B cell (primary cell): Measurements from ENCODE around the gene DUT.

Experiments
- EZH2 ChIP-seq: IDR thresholded peaks from 2 replicates; pipeline ENCODE4 v1.6.1; 2012; ENCODE audit warnings: borderline replicate concordance, low read depth, mild to moderate bottlenecking, moderate library complexity, low read length; ENCODE audit not compliant: insufficient read depth, poor library complexity, severe bottlenecking
- TF ChIP-seq, protein P1 (sequence below): fragments of 200-600 bp; IDR thresholded peaks from one replicate; pipeline ENCODE4 v1.8.0; 2022; ENCODE audit warnings: antibody characterized with exemption, mild to moderate bottlenecking

DNA sequence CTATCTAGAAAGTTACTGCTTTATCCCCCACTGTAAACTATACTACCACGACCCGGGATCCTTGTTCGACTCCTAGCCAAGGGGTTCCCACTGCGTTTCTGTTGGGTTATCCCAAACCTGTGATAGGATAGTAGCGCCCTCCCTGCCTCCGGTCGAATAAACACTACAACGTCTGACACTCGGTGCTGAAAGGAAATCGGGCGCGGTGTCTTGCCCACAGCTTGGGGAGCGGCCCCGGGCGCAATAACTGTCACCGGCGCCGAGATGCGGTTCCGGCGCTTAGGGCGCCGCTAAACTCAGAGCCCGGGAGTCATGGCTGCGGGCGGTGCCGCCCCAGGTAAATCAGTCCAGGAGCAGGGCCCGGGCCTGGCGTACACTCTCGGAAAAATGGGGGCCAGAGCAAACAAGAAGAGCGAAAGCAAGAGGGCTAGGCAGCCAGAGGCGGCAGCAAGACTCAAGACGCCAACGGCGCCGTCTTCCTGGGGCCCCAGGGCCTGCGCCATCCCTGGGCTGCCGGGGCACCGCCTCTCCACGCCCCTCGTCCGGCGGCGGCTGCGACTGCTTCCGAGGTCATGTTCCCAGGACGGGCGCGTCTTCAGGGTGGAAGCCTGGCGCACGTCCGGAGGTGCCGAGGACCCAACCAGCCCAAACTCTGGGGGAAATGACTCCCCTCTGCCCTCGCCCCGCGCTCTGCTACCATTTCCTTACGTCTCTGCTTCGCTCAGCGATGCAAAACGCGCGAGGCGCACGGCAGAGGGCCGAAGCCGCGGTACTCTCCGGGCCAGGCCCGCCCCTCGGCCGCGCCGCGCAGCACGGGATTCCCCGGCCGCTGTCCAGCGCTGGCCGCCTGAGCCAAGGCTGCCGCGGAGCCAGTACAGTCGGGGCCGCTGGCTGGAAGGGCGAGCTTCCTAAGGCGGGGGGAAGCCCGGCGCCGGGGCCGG is at the start of gene DUT:
- TF ChIP-seq, protein P1, sequence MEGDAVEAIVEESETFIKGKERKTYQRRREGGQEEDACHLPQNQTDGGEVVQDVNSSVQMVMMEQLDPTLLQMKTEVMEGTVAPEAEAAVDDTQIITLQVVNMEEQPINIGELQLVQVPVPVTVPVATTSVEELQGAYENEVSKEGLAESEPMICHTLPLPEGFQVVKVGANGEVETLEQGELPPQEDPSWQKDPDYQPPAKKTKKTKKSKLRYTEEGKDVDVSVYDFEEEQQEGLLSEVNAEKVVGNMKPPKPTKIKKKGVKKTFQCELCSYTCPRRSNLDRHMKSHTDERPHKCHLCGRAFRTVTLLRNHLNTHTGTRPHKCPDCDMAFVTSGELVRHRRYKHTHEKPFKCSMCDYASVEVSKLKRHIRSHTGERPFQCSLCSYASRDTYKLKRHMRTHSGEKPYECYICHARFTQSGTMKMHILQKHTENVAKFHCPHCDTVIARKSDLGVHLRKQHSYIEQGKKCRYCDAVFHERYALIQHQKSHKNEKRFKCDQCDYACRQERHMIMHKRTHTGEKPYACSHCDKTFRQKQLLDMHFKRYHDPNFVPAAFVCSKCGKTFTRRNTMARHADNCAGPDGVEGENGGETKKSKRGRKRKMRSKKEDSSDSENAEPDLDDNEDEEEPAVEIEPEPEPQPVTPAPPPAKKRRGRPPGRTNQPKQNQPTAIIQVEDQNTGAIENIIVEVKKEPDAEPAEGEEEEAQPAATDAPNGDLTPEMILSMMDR: no peak
- TF ChIP-seq EZH2: no peak
